Ishikawa (cell line): ENCODE measurements around the gene RER1.

ENCODE experiments used
- CEBPB ChIP-seq: IDR thresholded peaks from 2 replicates; pipeline ENCODE4 v1.6.1; 2012
- CREB1 ChIP-seq: IDR thresholded peaks from 2 replicates; pipeline ENCODE4 v1.6.1; 2012; ENCODE audit warnings: low read depth
- EGR1 ChIP-seq: IDR thresholded peaks from 2 replicates; pipeline ENCODE4 v1.6.1; 2012
- EP300 ChIP-seq: IDR thresholded peaks from 2 replicates; pipeline ENCODE4 v1.6.1; 2012; ENCODE audit warnings: borderline replicate concordance
- FOXM1 ChIP-seq: IDR thresholded peaks from 2 replicates; pipeline ENCODE4 v1.6.1; 2012; ENCODE audit warnings: low read depth, borderline replicate concordance
- NFIC ChIP-seq: IDR thresholded peaks from 2 replicates; pipeline ENCODE4 v1.6.1; 2012
- RAD21 ChIP-seq: IDR thresholded peaks from 2 replicates; pipeline ENCODE4 v1.6.1; 2012; ENCODE audit warnings: low read depth
- REST ChIP-seq: IDR thresholded peaks from 2 replicates; pipeline ENCODE4 v1.6.1; 2012; ENCODE audit warnings: low read depth, mild to moderate bottlenecking
- TAF1 ChIP-seq: IDR thresholded peaks from 2 replicates; pipeline ENCODE4 v1.6.1; 2012; ENCODE audit warnings: low read depth, mild to moderate bottlenecking
- TCF12 ChIP-seq: IDR thresholded peaks from 2 replicates; pipeline ENCODE4 v1.6.1; 2012; ENCODE audit warnings: low read depth
- TEAD4 ChIP-seq: IDR thresholded peaks from 2 replicates; pipeline ENCODE4 v1.6.1; 2012
- USF1 ChIP-seq: IDR thresholded peaks from 2 replicates; pipeline ENCODE4 v1.6.1; 2012
- YY1 ChIP-seq: IDR thresholded peaks from 2 replicates; pipeline ENCODE4 v1.6.1; 2012; ENCODE audit warnings: low read depth
- ZBTB7A ChIP-seq: IDR thresholded peaks from 2 replicates; pipeline ENCODE4 v1.6.1; 2012; ENCODE audit warnings: low read depth
- TF ChIP-seq, protein P1 (sequence below): IDR thresholded peaks from 2 replicates; pipeline ENCODE4 v1.6.1; 2012

Gene RER1

GRCh38 chr1:2344121-2344681 lies 47.4 kb upstream of the RER1 start:
- no peak for TF ChIP-seq CREB1
- no peak for TF ChIP-seq TEAD4
- no peak for TF ChIP-seq YY1
- TF ChIP-seq TAF1, result no peak
- TF ChIP-seq EGR1, result no peak
- no peak for TF ChIP-seq FOXM1
- TF ChIP-seq REST, result no peak
- no peak for TF ChIP-seq USF1
- no peak for TF ChIP-seq CEBPB
- no peak for TF ChIP-seq TCF12
- no peak for TF ChIP-seq RAD21
- no peak for TF ChIP-seq ZBTB7A

GRCh38 chr1:2344744-2345296 lies 46.8 kb upstream of the RER1 start:
- TF ChIP-seq NFIC (no peak), TCF12 (no peak), EGR1 (no peak), YY1 (no peak), EP300 (no peak), TEAD4 (no peak), TAF1 (no peak), CREB1 (no peak), REST (no peak), FOXM1 (no peak), ZBTB7A (no peak), CEBPB (no peak), RAD21 (no peak), USF1 (no peak)
- TF ChIP-seq, protein P1, sequence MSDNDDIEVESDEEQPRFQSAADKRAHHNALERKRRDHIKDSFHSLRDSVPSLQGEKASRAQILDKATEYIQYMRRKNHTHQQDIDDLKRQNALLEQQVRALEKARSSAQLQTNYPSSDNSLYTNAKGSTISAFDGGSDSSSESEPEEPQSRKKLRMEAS, result no peak

DNA sequence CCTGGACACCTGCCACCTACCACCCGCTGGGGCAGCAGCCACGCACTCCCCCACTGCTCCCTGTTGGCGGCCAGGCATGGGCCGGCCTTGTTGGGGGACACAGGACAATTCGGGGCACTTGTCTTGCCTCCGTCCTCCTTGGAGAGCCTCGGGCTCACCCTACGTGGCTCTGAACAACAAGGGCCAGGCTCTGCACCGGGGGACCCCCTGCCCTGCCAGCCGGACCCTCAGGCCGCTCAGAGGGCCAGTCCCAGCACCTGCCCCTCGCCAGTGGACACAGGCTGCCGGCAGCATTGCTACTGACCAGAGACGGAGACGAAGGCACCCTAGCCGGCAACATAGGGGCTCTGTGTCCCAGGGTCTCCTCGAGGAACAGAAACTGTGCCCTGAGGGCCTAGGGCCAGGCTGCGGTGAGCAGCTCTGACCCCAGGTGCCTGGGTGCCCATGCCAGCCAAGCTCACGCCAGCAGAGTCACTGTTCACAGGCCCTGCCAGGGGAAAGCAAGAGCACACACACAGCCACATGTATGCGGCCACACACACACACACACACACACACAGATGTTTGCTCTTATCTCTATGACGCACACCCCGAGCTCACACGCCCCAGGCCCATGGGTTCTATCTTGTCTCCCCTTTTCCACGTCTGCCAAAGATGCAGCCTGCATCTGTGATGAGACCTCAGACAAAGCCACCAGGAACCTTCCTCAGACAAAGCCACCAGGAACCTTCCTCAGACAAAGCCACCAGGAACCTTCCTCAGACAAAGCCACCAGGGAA lies 46.2 kb upstream of the RER1 start:
- TF ChIP-seq NFIC, result no peak
- TF ChIP-seq EGR1, result no peak
- TF ChIP-seq TCF12, result no peak
- no peak for TF ChIP-seq FOXM1
- no peak for TF ChIP-seq EP300
- TF ChIP-seq YY1, result no peak
- no peak for TF ChIP-seq CEBPB
- no peak for TF ChIP-seq TEAD4

DNA sequence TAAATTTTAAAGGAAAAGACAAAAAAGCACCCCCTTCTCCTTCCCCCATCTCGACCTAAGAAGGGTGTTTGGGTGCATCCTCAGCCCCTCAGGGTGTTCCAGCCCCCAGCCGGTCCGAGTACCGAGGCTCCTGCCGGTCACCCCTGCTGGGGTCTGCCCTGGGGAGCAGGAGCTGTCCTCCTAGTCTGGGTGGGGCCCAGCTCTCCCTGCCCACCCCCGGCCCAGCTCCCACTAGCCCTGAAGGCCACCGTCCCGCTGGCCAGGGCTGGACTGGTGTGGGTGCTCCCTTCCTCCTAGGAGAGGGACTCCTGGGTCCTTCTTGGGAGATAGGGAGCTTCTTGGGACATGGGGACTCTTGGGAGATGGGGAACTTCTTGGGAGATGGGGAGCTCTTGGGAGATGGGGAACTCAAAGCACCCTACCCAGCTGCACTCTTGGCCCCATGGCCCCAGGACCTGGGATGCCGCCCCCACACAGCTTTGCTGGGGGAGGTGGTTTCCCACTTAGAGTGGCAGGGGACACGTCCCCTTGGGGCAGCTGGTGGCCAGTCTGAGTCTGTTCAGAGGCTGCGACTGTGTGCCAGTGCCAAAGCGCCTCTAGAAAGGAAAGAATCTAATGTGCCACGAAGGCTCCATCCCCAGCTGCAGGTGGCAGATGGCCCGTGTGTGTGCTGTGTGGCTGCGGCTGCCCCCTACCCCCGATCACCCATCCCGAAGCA lies 44.8 kb upstream of the RER1 start:
- no peak for TF ChIP-seq REST
- no peak for TF ChIP-seq CREB1
- no peak for TF ChIP-seq ZBTB7A
- no peak for TF ChIP-seq TAF1
- TF ChIP-seq EP300, result no peak
- TF ChIP-seq FOXM1, result no peak
- no peak for TF ChIP-seq USF1
- no peak for TF ChIP-seq NFIC
- TF ChIP-seq, protein P1, result no peak
- TF ChIP-seq RAD21, result no peak
- no peak for TF ChIP-seq TCF12
- TF ChIP-seq YY1, result no peak
